Raji (cell line): ENCODE data around the gene FA2H.

ENCODE experiments used
- POLR2A ChIP-seq: IDR thresholded peaks from 2 replicates; pipeline ENCODE4 v1.6.1; 2011; ENCODE audit warnings: low read depth, low read length, control low read depth; ENCODE audit not compliant: insufficient read depth

FA2H gene

DNA sequence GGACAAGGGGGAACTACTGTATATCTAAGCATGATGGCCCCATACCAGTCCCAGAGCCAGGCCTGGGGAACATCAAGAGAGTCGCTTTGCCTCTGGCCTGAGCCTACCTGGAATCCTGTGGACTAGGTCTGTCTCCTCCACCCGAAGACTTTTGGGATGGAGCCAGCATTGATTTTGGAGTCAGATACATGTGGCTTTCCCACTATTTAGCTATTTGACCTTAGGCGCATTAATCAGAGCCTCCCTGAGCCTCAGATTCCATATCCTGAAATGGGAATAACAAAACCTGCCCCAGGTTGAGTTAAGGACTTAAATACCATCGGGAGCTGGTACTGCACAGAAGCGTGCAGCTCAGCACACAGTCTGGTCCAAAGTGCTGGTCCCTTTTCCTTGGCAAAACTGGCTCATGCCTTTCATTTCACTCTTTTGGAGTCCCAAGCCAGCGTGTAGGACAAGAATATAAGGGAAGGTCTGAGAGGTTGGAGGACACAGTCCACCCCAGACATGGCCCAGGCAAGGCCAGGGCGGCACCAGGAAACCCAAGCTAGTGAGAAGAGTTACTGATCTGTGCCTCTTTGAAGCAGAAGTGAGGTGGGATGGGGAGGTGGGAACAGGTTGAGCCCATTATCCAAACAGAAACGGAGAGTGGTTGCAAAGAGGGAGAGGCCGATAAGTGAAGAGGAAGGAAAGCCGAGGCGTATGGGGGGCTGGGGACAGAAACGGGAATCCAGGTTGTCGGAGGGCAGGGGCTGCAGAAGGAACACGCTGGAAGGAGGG, 986 bp downstream of the FA2H start:
- TF ChIP-seq POLR2A, result no peak

DNA sequence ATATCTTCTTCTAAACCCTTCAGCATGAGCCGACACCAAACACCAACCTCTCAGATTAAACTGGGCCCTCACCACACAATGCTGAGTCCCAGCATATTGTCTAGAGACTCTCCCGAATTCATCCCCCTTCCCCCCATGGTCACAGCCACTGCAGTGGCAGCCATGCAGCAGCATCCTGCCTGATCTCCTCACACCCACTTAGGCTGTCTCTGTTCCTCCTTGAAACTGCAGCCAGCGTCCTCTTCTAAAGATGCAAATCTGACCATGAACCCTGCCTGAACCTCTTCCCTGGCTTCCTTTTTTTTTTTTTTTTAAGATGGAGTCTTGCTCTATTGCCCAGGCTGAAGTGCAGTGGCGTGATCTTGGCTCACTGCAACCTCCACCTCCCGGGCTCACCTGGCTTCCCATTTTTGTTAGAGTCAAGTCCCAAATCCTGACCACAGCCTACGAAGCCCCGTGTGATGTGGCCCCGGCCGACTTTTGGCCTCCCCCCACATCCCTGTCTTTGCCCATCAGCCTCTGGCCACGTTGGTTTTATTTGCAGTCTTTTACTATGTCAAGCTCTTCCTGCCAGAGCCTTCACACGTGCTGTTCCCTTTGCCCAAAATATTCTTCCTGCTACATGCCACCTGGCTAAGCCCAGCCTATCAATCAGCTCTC, 2.8 kb downstream of the FA2H start:
- TF ChIP-seq POLR2A, result no peak

GRCh38 chr16:74770831-74771526, 3.6 kb downstream of the FA2H start:
- no peak for TF ChIP-seq POLR2A

- TF ChIP-seq POLR2A, result no peak
These were observed 4.9 kb downstream of the FA2H start for GRCh38 chr16:74769586-74770190.

- TF ChIP-seq POLR2A, result no peak
These were observed 6.4 kb downstream of the FA2H start for GRCh38 chr16:74768239-74768638.

DNA sequence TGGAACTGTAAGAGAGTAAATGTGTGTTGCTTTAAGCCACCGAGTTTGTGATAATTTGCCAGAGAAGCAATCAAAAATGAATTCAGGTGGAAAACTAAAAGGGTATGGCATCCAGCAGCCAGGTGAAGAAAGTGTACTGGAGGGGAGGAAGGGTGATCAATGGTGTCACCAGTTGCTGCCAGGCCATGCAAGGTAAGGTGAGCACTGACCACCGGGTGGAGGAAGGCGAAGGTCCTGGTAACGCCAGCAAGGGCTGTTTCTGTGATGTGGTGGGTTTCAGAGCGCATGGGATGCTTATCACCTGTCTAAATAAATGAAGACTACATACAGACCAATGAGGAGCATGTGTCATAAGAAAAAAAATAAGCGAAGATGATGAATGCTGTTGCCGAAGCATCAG, 6.9 kb downstream of the FA2H start:
- TF ChIP-seq POLR2A, result no peak

GRCh38 chr16:74766729-74767128, 7.9 kb downstream of the FA2H start:
- no peak for TF ChIP-seq POLR2A

DNA sequence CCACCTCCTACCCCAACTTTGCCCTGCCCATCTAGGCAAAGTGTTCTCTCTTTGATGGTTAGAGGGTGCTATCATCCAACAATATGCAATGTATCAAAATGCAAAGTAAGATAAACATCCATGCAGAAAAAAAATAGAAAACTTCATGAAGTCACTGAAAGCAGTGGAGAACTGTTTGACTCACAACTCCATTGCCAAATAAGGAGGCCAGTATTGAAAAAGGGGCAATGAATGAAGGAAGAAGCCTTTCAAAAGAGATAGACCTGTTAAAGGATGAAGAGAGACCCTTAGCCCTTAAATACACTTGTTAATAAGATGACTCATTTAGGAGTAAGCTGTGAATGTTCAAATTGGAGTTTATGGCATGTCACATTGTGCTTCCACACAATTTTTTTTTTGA, 13.0 kb downstream of the FA2H start:
- no peak for TF ChIP-seq POLR2A

DNA sequence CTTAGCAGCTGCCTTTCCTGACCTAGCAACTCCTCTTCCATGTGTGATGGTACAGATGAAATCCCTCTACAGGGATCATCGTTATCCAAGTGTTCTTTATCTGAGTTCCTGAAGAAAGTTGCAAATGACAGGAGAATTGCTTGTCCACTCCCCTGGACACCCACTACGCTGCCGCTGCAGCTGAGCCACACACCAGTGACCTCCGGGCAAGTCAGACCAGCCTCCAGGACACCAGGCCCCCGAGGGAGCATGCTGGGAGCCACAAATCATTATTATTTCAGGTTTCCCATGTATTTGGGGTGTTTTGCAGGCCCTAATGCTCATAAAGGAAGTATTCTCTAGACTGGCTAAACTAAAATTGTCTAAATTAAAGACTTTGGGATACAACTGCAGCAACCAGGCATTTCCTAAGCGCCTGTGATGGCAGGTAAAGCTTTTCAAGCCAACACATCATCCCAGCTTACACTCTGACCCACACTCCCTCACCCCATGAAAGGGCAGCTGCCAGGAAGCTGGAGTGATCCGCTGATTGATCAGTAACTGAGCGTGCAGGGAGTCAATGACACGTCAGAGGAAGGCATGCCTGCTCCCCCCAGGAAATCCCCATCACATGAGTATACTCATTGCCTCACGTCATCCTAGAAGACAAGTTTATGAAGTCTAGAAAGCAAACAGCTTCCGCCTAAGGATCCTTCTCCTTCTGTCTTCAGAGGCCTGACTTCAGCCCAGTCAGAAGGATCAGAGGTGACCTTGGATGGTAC, 14.4 kb downstream of the FA2H start:
- TF ChIP-seq POLR2A, result no peak

DNA sequence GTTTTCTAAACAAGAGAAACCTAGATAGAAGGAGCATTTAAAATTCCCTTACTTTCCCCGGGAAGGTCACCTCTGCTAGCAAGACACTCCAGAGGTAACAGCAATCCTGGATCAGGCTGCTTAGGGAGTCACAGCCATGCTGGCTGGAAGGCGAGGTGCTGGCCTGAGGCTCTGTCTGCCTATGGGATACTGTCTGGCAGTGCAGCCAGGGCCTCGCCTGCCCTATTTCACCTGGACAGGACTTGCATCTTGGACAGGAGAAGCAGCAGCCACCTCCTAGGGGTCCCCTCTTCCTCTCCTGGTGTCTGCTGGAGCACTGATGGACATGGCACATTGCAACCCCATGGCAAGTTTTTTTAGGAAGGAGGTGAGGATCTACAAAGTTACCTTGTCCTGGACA, 15.1 kb downstream of the FA2H start:
- TF ChIP-seq POLR2A, result no peak

- TF ChIP-seq POLR2A, result no peak
These were observed 15.8 kb downstream of the FA2H start for GRCh38 chr16:74758801-74759200.

- no peak for TF ChIP-seq POLR2A
These were observed 17.3 kb downstream of the FA2H start for GRCh38 chr16:74757349-74757748.

- TF ChIP-seq POLR2A, result no peak
These were observed 18.4 kb downstream of the FA2H start for GRCh38 chr16:74756203-74756602.

DNA sequence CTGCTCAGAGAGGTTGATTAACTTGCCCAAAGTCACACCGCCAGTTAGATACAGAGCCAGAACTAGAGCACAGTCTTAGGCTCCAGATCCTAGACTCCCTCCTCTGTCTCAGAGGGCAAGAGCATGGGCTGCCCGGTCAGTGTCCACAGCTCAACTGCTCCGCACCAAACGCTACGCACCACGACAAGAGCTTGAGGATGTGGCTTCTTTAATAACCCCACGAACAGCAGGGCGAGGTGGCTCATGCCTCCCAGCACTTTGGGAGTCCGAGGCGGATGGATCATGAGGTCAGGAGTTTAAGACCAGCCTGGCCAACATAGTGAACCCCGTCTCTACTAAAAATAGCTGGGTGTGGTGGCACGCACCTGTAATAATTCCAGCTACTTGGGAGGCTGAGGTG, 21.4 kb downstream of the FA2H start:
- TF ChIP-seq POLR2A, result no peak

- no peak for TF ChIP-seq POLR2A
These were observed 21.9 kb downstream of the FA2H start for GRCh38 chr16:74752756-74753155.

DNA sequence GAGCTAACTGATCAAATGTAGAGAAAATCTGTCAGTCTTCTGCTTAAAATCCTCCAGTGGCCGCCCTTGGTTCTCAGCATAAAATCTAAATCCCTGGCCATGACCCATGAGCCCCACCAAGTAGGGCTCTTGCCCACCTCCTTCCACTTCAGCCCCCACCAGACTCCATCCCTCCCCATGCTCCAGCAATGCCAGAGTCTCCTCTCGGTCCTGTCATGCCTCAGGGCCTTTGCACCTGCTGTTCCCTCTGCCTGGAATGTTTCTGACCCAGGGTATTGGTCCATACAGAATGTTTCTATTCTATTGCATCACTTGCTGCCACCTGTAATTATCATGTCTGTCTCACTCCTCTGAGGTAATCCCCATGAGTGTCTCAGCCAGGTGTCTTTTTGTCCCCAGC, 22.4 kb downstream of the FA2H start:
- no peak for TF ChIP-seq POLR2A

DNA sequence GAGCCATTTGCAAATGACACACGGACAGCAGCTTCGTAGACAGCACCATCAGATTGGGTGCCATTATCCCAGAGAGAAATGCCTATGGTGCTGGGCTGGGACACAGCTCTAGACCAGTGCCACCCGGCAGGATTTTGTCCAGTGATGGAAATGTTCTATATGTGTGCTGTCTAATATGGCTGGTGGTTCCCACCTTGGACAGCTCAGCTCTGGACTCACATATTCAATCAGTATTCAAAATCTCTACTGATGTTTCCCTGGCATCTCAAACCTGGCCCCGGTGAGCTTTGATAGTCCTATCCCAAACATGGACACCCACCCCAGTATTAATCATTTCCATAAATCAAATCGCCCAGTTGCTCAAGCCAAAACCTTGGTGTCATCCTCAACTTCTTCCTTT, 23.0 kb downstream of the FA2H start:
- no peak for TF ChIP-seq POLR2A
